Measurements from ENCODE around the gene MRPL45.
A peak's percentile ranks its signal among the peaks of the same experiment; 100 is the strongest.

The MRPL45 gene

GRCh38 chr17:38320482-38320881 is 23.5 kb downstream of the MRPL45 start:
- Histone ChIP-seq H3K27me3 (ENCODE audit: control insufficient read depth in 3 of 3, insufficient read depth in 3 of 3, low read depth in 1 of 3, low read length in 3 of 3) (no peaks in the 10 kb centered on the region), H2BK120ac (ENCODE audit: low read depth, low read length) (no peak overlapping the region), H3K4me2 (ENCODE audit: insufficient read depth, low read length, poor library complexity, severe bottlenecking) (no peak overlapping the region), H3K36me3 (replicated peaks in 1 of 2; ENCODE audit: control insufficient read depth in 2 of 2, insufficient read depth in 2 of 2, low read length in 2 of 2) (peaks cover 18 to 62% of the 10 kb centered on the region in 2 donors), H3K79me1 (ENCODE audit: low read depth, low read length) (no peaks in the 10 kb centered on the region), H4K8ac (ENCODE audit: low read depth, low read length) (no peak overlapping the region), H2BK15ac (ENCODE audit: low read length) (no peak overlapping the region), H3K9ac (ENCODE audit: low read depth, low read length, poor library complexity) (no peak overlapping the region), H3K9me3 (replicated peaks in 1 of 2; ENCODE audit: control insufficient read depth in 2 of 2, insufficient read depth in 1 of 2, low read depth in 1 of 2, low read length in 2 of 2) (peaks cover 0 to 3% of the 10 kb centered on the region in 2 donors), H4K91ac (ENCODE audit: low read depth, low read length, poor library complexity) (no peak overlapping the region), H2AFZ (ENCODE audit: low read length) (no peak overlapping the region), H3K23ac (ENCODE audit: low read depth, low read length, poor library complexity) (no peak overlapping the region), H3K4ac (ENCODE audit: low read length) (no peak overlapping the region), H3K18ac (ENCODE audit: low read length) (no peak overlapping the region), H3K27ac (replicated peaks; ENCODE audit: low read length) (no peak overlapping the region), H2BK12ac (ENCODE audit: low read length) (no peak overlapping the region), H3K4me1 (ENCODE audit: control insufficient read depth in 2 of 2, insufficient read depth in 1 of 2, low read depth in 1 of 2, low read length in 2 of 2) (peaks cover 7 to 8% of the 10 kb centered on the region in 2 donors), H2AK5ac (ENCODE audit: low read depth, low read length) (no peak overlapping the region), H2BK5ac (ENCODE audit: low read length) (no peak overlapping the region), H3K14ac (ENCODE audit: low read length) (no peak overlapping the region), H3K4me3 (ENCODE audit: low read length in 2 of 2) (no peak overlapping the region)
- DNase-seq (ENCODE audit: low spot score): no peak
- WGBS, 2 donors (ENCODE audit: extremely low coverage in 2 of 2, insufficient read length in 2 of 2, insufficient replicate concordance in 1 of 2): no CpG with 5 or more reads among the region's 10 CpGs

GRCh38 chr17:38322156-38322779 is 25.3 kb downstream of the MRPL45 start:
- peaks cover 16 to 48% of the 10 kb centered on the region in 2 donors for H3K36me3 ChIP-seq (replicated peaks in 1 of 2; ENCODE audit: control insufficient read depth in 2 of 2, insufficient read depth in 2 of 2, low read length in 2 of 2)

GRCh38 chr17:38322897-38323296 is 25.9 kb downstream of the MRPL45 start:
- DNase-seq (ENCODE audit: low spot score): no peak
- Histone ChIP-seq H3K4me1 (ENCODE audit: control insufficient read depth in 2 of 2, insufficient read depth in 1 of 2, low read depth in 1 of 2, low read length in 2 of 2) (peaks cover 9 to 11% of the 10 kb centered on the region in 2 donors), H2AK5ac (ENCODE audit: low read depth, low read length) (no peak overlapping the region), H3K18ac (ENCODE audit: low read length) (no peak overlapping the region), H2BK120ac (ENCODE audit: low read depth, low read length) (no peak overlapping the region), H3K14ac (ENCODE audit: low read length) (no peak overlapping the region), H3K27me3 (ENCODE audit: control insufficient read depth in 3 of 3, insufficient read depth in 3 of 3, low read depth in 1 of 3, low read length in 3 of 3) (no peaks in the 10 kb centered on the region), H3K9ac (ENCODE audit: low read depth, low read length, poor library complexity) (no peak overlapping the region), H3K9me3 (replicated peaks in 1 of 2; ENCODE audit: control insufficient read depth in 2 of 2, insufficient read depth in 1 of 2, low read depth in 1 of 2, low read length in 2 of 2) (no peaks in the 10 kb centered on the region), H4K8ac (ENCODE audit: low read depth, low read length) (no peak overlapping the region), H3K36me3 (replicated peaks in 1 of 2; ENCODE audit: control insufficient read depth in 2 of 2, insufficient read depth in 2 of 2, low read length in 2 of 2) (peaks cover 16 to 48% of the 10 kb centered on the region in 2 donors), H3K23ac (ENCODE audit: low read depth, low read length, poor library complexity) (no peak overlapping the region), H3K4me2 (ENCODE audit: insufficient read depth, low read length, poor library complexity, severe bottlenecking) (no peak overlapping the region), H2BK12ac (ENCODE audit: low read length) (no peak overlapping the region), H2BK15ac (ENCODE audit: low read length) (no peak overlapping the region), H3K4ac (ENCODE audit: low read length) (no peak overlapping the region), H3K27ac (replicated peaks; ENCODE audit: low read length) (no peak overlapping the region), H4K91ac (ENCODE audit: low read depth, low read length, poor library complexity) (no peak overlapping the region), H3K4me3 (ENCODE audit: low read length in 2 of 2) (no peak overlapping the region), H2BK5ac (ENCODE audit: low read length) (no peak overlapping the region), H2AFZ (ENCODE audit: low read length) (no peak overlapping the region), H3K79me1 (ENCODE audit: low read depth, low read length) (no peaks in the 10 kb centered on the region)
- WGBS, 2 donors (ENCODE audit: extremely low coverage in 2 of 2, insufficient read length in 2 of 2, insufficient replicate concordance in 1 of 2): no CpG with 5 or more reads among the region's 1 CpG

More at GRCh38 chr17:38322156-38322779, 25.3 kb downstream of the MRPL45 start:
- H2BK12ac ChIP-seq (ENCODE audit: low read length): no peak overlapping the region
- no peak overlapping the region for H4K8ac ChIP-seq (ENCODE audit: low read depth, low read length)
- peak; percentile 58 for DNase-seq (ENCODE audit: low spot score)
- no peak overlapping the region for H3K4ac ChIP-seq (ENCODE audit: low read length)
- no peak overlapping the region for H3K23ac ChIP-seq (ENCODE audit: low read depth, low read length, poor library complexity)
- H2AK5ac ChIP-seq (ENCODE audit: low read depth, low read length): no peak overlapping the region
- H3K4me3 ChIP-seq (ENCODE audit: low read length in 2 of 2): no peak overlapping the region
- H2AFZ ChIP-seq (ENCODE audit: low read length): no peak overlapping the region
- H3K27ac ChIP-seq (replicated peaks; ENCODE audit: low read length): no peak overlapping the region
- no peak overlapping the region for H3K9ac ChIP-seq (ENCODE audit: low read depth, low read length, poor library complexity)
- H3K79me1 ChIP-seq (ENCODE audit: low read depth, low read length): no peaks in the 10 kb centered on the region
- WGBS, 2 donors (ENCODE audit: extremely low coverage in 2 of 2, insufficient read length in 2 of 2, insufficient replicate concordance in 1 of 2): no CpG with 5 or more reads among the region's 8 CpGs
- H3K18ac ChIP-seq (ENCODE audit: low read length): no peak overlapping the region
- no peak overlapping the region for H2BK15ac ChIP-seq (ENCODE audit: low read length)
- no peak overlapping the region for H3K4me2 ChIP-seq (ENCODE audit: insufficient read depth, low read length, poor library complexity, severe bottlenecking)
- no peak overlapping the region for H2BK120ac ChIP-seq (ENCODE audit: low read depth, low read length)
- no peaks in the 10 kb centered on the region for H3K27me3 ChIP-seq (ENCODE audit: control insufficient read depth in 3 of 3, insufficient read depth in 3 of 3, low read depth in 1 of 3, low read length in 3 of 3)
- no peak overlapping the region for H2BK5ac ChIP-seq (ENCODE audit: low read length)
- no peak overlapping the region for H4K91ac ChIP-seq (ENCODE audit: low read depth, low read length, poor library complexity)
- H3K9me3 ChIP-seq (replicated peaks in 1 of 2; ENCODE audit: control insufficient read depth in 2 of 2, insufficient read depth in 1 of 2, low read depth in 1 of 2, low read length in 2 of 2): no peaks in the 10 kb centered on the region
- H3K4me1 ChIP-seq (ENCODE audit: control insufficient read depth in 2 of 2, insufficient read depth in 1 of 2, low read depth in 1 of 2, low read length in 2 of 2): peaks cover 9 to 11% of the 10 kb centered on the region in 2 donors
- H3K14ac ChIP-seq (ENCODE audit: low read length): no peak overlapping the region

- Histone ChIP-seq H4K8ac (ENCODE audit: low read depth, low read length) (no peak overlapping the region), H3K14ac (ENCODE audit: low read length) (no peak overlapping the region), H3K9me3 (replicated peaks in 1 of 2; ENCODE audit: control insufficient read depth in 2 of 2, insufficient read depth in 1 of 2, low read depth in 1 of 2, low read length in 2 of 2) (no peaks in the 10 kb centered on the region), H3K18ac (ENCODE audit: low read length) (no peak overlapping the region), H3K23ac (ENCODE audit: low read depth, low read length, poor library complexity) (no peak overlapping the region), H2BK120ac (ENCODE audit: low read depth, low read length) (no peak overlapping the region), H3K36me3 (replicated peaks in 1 of 2; ENCODE audit: control insufficient read depth in 2 of 2, insufficient read depth in 2 of 2, low read length in 2 of 2) (peaks cover 15 to 42% of the 10 kb centered on the region in 2 donors), H2BK15ac (ENCODE audit: low read length) (no peak overlapping the region), H2AFZ (ENCODE audit: low read length) (no peak overlapping the region), H3K4me3 (ENCODE audit: low read length in 2 of 2) (no peak overlapping the region), H3K27ac (replicated peaks; ENCODE audit: low read length) (no peak overlapping the region), H3K9ac (ENCODE audit: low read depth, low read length, poor library complexity) (no peak overlapping the region), H3K4ac (ENCODE audit: low read length) (no peak overlapping the region), H3K4me1 (ENCODE audit: control insufficient read depth in 2 of 2, insufficient read depth in 1 of 2, low read depth in 1 of 2, low read length in 2 of 2) (peaks cover 9 to 11% of the 10 kb centered on the region in 2 donors), H2BK5ac (ENCODE audit: low read length) (no peak overlapping the region), H2AK5ac (ENCODE audit: low read depth, low read length) (no peak overlapping the region), H3K4me2 (ENCODE audit: insufficient read depth, low read length, poor library complexity, severe bottlenecking) (no peak overlapping the region), H2BK12ac (ENCODE audit: low read length) (no peak overlapping the region), H3K27me3 (ENCODE audit: control insufficient read depth in 3 of 3, insufficient read depth in 3 of 3, low read depth in 1 of 3, low read length in 3 of 3) (no peaks in the 10 kb centered on the region), H4K91ac (ENCODE audit: low read depth, low read length, poor library complexity) (no peak overlapping the region), H3K79me1 (ENCODE audit: low read depth, low read length) (no peaks in the 10 kb centered on the region)
- DNase-seq (ENCODE audit: low spot score): no peak
- no CpG with 5 or more reads among the region's 3 CpGs for WGBS, 2 donors (ENCODE audit: extremely low coverage in 2 of 2, insufficient read length in 2 of 2, insufficient replicate concordance in 1 of 2)
Observed at GRCh38 chr17:38324141-38324697, 27.3 kb downstream of the MRPL45 start.

All from neuronal stem cell (in vitro differentiated cells).